C4-2B (cell line): ENCODE results near the gene SELENOS.

Source experiments
- CTCF ChIP-seq: fragments of 450-650 bp; conservative IDR thresholded peaks from 2 replicates; pipeline ENCODE4 v1.5.1; 2017; ENCODE audit warnings: mild to moderate bottlenecking
- ZFX ChIP-seq: fragments of 450-650 bp; IDR thresholded peaks from 2 replicates; pipeline ENCODE4 v1.6.1; 2017

- TF ChIP-seq CTCF (no peak), ZFX (no peak)
Measured at GRCh38 chr15:101232677-101233076, 44.6 kb downstream of the SELENOS start.
